Dedifferentiated amniotic fluid mesenchymal stem cell (primary cell): ENCODE data around the gene MYEOV.

ENCODE experiments used
- DNase-seq: peaks from one replicate; pipeline ENCODE4 v3.0.0-alpha.2; 2016; ENCODE audit errors: extremely low spot score

The MYEOV gene

GRCh38 chr11:69339983-69340565, 46.1 kb downstream of the MYEOV start:
- DNase-seq: no peak

GRCh38 chr11:69342588-69343330, 48.8 kb downstream of the MYEOV start:
- DNase-seq: no peak

- no peak for DNase-seq
Measured at GRCh38 chr11:69343401-69344321, 49.7 kb downstream of the MYEOV start.

- DNase-seq: no peak
Measured at GRCh38 chr11:69344570-69345145, 50.7 kb downstream of the MYEOV start.
